ENCODE data around the gene CLMN.

- TF ChIP-seq CTCF (IDR thresholded peaks at IDR 0.05), result no peak
- no peak for TF ChIP-seq POLR2A (IDR thresholded peaks at IDR 0.05)
- TF ChIP-seq POLR2AphosphoS5 (IDR thresholded peaks at IDR 0.05), result no peak
Observed at GRCh38 chr14:95292660-95293425, 26.9 kb downstream of the CLMN start.

Data from gastroesophageal sphincter (tissue), 3 donors.